Measurements from ENCODE around the gene CLCNKA.
"Not testable (repeated sequence)": the region's sequence is repeated elsewhere in the genome, so short reads cannot be mapped to it uniquely, and the experiment has no call there.

The CLCNKA gene

DNA sequence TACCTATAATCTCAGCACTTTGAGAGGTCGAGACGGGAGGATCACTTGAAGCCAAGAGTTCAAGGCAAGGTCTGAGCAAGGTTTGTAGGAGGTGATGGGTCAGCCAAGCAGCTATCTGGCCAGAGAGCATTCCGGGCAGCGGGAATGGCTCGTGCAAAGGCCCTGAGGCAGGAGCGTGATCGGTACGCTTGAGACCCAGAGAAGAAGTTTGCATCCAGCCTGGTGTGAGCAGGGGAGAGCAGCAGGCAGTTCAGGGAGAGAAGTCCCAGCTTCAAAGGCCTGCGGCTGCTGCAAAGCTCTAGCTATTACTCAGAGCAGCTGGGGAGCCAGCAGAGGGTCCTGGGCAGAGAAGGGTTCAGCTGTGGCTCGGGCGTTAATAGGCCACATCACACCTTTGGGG lies 22.9 kb upstream of the CLCNKA start:
- DNase-seq, result no peak

DNA sequence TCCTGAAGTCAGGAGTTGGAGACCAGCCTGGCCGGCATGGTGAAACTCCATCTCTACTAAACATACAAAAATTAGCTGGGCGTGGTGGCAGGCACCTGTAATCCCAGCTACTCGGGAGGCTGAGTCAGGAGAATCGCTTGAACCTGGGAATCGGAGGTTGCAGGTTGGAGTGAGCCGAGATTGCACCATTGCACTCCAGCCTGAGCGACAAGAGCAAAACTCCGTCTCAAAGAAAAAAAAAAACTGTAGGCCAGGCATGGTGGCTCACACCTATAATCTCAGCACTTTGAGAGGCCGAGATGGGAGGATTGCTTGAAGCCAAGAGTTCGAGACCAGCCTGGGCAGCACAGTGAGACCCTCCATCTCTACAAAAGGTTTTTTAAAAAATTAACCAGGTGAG lies 20.6 kb upstream of the CLCNKA start:
- not testable (repeated sequence) for DNase-seq

DNA sequence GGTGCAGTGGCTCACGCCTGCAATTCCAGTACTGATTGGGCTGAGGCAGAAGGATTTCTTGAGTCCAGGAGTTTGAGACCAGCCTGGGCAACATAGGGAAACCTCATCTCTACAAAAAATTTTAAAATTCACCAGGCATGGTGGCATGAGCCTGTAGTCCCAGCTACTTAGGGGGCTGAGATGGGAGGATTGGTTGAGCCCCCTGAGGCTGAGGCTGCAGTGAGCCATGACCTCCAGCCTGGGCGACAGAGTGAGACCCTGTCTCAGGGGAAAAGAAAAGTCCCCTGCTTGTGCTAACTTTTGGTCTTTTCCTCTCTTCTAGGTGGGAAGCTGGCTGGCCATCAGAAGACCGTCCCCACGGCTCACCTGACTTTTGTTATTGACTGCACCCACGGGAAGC lies 16.2 kb upstream of the CLCNKA start:
- DNase-seq, result no peak

DNA sequence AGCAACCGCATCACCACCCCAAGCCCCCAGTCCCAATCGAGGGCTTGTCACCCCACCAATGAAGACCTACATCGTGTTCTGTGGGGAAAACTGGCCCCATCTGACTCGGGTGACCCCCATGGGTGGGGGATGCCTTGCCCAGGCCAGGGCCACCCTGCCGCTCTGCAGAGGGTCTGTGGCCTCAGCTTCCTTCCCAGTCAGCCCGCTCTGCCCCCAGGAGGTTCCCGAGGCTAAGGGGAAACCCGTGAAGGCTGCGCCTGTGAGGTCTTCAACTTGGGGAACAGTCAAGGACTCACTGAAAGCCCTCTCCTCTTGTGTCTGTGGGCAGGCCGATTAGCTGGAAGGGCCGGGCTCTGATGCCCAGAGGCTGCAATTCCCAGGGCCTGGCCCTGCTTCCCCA lies 15.8 kb upstream of the CLCNKA start:
- no peak for DNase-seq

DNA sequence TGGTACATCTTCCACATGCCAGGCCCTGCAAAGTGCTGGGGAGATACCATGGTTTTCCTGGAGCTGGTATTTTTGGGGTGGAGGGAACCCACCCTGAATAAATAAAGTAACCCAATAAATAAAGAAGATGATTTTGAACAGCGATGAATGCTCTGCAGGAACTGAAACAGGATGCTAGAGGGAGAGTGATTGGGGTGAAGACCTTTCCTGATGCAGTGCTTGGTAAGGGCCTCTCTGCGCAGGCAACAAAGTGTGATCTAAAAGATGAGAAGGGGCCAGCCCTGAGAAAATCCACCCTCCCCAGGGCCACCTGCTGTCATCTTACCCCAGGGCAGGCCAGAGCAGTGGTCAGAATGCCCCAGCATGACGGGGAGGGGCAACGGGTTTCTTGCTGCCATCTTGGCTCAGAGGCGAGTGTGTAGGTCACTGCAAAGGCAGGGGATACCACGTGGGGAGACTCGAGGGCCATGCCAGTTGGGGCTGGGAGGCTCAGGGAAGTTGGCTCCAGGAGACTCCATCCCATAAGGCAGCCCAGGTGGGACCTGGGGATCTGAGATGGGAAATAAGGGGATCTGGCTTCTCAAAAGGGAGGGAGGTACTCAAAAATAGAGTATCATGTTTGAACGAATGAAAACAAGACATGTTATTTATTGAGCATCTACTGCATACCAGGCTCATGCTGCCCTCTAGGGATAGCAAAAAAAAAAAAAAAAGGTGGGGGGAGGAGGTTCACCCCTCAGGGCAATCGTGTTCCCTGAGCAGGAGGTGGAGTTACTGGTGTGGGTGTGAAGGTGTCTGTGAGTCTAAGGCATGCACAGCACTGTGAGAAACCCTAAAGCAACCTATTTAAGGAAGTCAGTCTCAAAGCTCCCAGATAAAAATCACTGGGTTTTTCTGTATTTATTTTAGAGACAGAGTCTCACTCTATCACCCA lies 15.0 kb upstream of the CLCNKA start:
- DNase-seq, result no peak

DNA sequence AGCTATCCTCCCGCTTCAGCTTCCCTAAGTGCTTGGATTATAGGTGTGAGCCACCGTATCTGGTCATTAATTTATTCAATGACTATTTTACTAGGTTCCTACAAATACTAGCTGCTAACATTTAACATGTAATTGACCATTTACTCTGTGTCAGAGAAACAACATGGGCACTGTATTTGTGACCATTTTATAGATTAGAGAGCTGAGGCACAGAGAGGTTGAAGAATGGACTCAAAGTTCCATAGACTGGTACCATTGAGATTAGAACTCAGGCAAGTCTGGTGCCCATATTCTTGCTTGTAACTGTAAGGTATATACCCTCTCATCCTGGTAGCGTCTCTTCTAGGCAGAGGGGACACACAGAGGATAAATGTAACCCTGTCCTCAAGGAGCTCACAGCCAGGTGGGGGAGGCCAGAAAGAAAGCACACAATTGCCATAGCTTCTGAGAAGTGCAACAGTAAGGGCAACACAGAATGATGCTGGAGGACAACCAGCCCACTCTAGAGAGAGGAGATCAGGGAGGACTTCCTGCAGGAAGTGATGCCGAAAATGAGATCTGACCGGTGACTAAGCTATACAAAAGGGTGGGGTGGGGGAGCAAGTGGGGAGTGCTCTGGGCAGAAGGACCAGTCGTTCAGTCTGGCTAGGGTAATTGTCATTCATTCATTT lies 14.0 kb upstream of the CLCNKA start:
- no peak for DNase-seq

DNA sequence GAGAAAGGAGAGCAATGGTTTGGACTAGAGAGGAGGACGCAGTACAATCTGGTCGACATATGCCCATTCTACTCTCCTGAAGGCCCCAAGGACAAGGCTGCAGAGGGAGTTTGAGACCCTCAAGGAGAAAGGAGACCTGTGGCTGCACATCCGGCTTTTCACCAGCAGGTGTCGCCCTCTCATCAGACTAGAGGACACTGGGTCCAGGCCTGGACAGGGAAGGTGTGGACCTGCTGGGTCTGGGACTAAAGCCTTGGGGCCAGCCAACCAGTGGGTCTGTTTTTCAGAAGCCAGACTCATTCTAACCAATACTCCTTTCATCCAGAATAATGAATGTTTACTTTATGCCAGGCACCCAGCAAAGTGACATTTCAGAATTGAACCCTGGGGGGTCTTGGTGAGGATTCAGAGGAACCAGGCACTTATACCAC lies 12.8 kb upstream of the CLCNKA start:
- no peak for DNase-seq

DNA sequence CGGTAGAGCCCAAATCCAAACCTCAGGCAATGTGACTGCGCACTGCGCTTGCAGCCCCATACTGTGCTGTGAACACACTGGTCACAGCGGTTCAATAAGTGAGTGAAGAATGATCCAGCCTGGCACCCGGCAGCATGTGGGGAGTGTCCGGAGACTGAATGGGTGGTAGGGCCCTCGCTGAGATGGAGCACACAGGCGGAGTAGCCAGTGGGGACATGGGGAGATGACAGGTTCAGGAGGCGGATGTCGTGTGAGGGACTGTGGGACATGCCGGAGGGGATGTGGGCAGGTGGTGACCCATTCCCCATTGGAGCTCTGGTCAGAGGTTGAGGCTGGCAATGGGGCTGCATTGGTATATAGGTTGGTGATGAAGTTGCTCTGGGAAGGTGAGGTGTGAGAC lies 12.2 kb upstream of the CLCNKA start:
- no peak for DNase-seq

DNA sequence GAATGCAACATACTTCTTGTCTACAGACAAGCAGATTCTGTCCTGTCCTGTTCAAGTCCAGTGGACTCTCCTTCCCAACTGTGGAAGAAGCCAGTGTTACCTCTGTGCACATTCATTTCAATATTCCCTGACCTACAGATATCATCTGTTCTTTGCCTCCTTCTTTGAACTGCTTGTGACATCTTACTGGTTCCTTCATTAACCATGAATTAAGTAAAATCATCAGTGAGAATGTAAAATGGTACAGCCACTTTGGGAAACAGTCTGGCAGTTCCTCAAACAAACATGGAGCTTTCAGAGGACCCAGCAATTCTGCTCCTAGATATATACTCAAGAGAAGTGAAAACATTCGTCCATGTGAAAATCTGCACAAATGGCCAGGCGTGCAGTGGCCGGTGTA lies 11.0 kb upstream of the CLCNKA start:
- DNase-seq, result no peak

DNA sequence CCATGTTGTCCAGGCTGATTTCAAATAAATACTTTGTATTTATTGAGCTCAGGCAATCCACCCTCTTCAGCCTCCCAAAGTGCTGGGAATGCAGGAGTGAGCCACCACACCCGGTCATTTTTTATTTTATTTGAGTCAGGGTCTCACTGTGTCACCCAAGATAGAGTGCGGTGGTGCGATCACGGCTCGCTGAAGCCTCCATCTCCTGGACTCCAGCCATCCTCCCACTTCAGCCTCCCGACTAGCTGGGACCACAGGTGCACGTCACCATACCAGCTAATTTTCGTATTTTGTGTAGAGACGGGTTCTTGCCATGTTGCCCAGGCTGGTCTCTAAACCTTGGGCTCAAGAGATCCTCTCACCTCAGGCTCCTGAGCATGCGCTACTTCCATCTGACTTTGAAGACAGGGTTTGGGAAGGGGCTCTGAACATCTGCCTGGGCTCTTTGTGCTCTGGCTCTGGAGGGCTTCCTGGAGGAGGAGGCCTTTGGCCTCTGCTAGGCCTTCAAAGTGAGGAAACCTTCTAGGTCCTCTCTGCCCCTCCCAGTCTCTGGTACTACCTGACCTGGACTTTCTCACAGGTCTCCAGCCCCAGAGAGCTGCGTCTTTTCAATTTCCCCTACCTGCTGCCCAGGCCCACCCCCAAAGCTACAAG lies 9.8 kb upstream of the CLCNKA start:
- DNase-seq, result no peak

DNA sequence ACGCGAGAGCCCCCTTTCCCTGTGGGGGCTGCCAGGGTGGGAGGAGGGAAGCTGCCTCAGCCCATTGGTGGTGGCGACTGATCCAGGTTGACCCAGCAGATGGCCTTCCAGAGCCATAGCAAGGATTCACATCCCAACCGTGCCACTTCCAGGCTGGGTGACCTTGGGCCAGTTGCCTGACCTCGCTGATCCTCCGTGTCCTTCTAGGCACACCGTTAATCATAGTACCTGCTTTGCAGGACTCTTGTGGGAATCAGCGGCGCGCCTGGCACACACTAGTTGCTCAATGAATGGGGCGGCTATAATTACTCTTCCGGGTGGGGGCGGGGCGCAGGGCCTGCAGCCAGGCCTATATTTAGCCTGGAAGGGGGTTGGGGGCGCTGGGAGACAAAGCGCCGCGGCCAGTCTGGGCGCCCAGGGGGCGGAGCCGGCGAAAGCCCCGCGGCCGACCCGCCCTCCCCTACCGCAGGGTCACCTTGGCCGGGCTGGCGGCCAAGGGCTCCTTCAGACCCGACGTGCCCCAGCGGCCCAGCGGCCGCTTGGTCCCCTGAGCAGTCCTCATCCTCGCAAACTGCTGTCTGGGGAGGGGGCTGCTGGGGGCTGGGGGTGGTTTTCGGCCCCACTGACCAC lies 9.1 kb upstream of the CLCNKA start:
- no peak for DNase-seq

DNA sequence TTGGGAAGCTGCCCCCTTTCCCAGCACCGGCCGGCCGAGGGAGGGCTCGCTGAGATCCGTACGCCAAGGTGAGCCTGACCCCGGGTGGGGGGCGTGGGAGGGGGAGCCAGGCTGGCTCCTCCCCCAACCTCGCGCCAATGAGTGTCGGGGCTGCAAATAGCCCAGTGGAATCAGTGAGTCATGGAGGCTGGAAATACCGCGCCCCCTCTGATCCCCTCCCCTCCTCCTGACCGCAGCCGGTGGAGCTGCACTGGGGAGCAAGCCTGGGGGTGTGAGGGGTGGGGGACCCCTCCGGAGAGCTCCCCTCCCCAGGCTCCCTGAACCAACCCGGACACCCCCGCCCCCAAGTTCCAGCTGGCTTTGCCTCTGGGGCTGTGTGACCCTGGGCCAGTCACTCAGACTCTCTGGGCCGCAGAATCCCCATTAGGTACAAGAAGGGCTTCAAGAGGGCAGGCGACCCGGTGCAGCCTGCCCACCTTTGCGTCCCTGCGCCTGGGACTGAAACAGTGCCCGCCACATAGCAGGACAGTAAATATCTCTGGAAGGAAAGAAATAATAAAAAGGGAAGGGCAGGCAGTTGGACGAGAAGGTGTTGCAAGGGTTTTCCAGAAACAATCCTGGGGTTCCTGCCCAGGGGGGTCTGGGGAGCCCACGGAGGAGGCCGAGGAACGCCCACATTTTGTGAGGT lies 8.5 kb upstream of the CLCNKA start:
- DNase-seq, result no peak

DNA sequence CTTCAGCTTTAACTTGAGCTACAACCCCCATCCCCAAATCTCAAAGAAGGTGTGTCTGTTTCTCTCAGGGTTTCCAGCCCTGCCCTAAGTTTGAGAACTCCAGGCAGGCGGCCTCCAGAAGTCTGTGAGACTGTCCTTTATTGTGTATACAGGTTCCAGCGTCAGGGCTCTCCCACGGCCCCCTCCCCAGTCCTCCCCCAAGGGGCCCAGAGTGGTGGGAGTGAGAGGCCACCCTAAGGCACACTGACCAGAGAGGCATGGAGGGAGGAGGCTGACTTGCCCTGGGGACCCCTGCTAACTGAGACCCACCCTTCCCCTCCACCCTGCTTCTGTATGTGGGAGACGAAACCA lies 8.0 kb upstream of the CLCNKA start:
- DNase-seq, result no peak

DNA sequence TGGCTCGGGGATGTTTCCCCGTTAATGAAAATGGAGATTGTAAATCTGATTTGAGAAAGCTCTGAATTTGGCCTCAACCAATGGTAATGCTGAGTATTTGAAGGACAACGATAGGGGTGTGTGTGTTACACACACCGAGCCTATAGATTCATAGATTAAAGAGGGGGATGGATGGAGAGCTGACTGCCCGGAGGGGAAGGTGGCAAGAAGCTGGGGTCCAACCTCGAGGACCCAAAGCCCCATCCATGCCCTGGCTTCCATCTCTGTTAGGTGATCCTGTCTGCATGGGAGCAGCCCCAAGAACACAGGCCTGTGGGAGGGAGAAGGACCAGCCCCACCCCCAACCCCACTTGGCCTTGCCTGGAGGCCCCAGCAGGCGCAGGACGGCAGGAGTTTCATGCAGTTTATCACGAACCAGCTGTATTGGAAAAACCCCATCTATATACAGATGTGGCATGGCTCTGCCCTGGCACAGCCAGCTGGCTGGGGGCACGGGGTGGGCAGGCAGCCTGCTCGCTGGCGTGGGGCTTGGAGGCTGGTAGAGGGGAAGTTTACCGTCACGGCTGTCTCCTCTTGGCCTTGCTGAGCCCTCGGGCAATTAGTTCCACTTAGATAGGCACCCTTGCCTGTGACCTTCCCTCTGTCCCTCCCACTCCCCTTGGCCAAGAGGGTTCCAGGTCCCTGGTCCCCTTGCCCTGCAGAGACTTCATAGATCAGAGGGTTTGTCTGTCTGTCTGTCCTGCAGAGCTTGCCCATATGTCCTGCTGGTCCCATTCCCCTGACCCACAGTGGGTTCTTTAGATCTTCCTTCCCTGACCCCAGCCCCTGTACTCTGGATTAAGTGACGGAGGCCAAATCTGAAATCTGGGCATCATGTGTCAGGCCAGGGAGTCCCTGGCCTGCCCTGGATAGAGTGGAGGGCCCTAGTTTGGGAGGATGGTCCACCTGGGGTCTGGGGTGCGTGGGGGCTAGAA lies 7.0 kb upstream of the CLCNKA start:
- no peak for DNase-seq

DNA sequence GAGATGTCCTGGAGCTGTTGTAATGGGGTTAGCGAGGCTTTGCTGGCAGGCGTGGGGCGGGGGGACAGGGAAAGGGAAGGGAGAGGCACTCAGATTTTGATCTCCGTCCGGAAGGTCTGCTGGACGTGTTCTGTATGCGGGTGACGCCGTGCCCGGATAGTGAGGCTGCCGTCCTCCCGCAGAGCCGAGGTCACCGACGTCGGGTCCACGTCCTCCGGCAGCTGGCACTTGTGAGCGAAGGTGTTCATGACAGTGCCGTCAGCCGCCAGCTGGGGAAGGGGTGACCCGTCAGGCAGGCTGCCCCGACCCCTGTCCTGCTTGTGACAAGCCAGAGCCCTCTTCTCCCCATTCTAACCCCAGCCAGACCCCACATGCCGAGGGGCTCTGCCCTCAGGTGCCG lies 6.3 kb upstream of the CLCNKA start:
- no peak for DNase-seq

DNA sequence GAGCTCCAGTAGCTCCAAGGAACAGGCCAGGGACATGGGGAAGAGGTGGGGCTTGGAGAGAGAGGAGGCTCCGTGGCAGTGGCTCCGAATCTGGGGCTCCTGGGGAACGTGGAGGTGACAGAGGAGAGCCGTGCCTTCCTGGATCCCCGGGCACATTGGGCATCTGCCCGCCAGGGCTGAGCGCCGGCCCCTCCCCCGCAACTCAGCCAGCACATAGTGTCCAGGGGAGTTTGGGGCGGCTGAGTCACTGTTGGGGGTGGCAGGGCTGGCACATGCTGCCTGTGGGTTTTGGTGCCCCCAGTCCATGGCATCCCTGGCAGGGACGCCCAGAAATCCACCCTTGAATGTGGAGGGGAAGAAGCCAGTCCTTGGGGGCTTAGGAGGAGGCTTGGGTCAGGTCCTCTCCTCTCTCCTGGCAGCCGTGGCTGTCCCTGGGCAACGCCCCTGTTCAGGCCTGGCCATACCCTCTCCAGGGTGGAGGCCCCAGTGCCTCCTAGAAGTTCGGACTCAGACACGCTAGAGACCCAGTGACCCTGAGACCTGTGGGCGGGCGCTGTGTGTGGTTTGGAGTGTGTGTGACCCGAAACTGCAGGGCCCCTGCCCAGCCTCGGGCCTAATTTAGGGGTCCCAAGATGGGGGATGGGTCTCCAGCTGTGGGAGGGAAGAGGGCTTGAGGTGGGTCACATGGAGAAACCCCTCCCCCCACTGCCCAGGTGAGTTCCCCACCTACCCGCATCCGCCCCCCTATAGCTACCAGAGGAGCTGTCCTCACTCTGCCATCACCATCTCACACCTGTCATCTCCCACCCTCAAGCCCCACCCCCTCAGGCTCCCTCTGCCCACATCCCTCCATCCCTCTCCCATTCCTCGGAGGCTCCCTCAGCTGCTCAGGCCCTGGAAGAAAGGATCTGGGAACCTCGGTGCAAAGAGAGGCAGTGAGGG lies 5.6 kb upstream of the CLCNKA start:
- DNase-seq, result no peak

DNA sequence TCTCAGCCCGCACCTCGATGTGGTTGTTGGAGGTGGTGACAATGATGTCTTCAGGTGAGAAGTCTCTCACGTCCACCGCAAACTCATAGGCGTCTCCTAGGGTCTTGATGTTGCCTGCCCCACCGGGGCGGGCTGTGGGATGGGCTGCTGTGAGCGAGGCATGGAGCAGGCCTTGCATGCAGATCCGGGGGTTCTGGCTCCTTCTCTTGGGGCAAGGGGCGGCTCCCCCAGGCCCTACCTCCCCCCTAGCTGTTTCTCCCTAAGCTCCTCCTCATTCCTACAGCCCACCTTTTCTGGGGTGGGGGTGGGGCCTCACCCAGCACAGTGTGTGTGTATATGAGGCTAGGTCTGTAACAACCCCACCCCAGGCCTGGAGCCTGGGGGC lies 4.8 kb upstream of the CLCNKA start:
- no peak for DNase-seq

DNA sequence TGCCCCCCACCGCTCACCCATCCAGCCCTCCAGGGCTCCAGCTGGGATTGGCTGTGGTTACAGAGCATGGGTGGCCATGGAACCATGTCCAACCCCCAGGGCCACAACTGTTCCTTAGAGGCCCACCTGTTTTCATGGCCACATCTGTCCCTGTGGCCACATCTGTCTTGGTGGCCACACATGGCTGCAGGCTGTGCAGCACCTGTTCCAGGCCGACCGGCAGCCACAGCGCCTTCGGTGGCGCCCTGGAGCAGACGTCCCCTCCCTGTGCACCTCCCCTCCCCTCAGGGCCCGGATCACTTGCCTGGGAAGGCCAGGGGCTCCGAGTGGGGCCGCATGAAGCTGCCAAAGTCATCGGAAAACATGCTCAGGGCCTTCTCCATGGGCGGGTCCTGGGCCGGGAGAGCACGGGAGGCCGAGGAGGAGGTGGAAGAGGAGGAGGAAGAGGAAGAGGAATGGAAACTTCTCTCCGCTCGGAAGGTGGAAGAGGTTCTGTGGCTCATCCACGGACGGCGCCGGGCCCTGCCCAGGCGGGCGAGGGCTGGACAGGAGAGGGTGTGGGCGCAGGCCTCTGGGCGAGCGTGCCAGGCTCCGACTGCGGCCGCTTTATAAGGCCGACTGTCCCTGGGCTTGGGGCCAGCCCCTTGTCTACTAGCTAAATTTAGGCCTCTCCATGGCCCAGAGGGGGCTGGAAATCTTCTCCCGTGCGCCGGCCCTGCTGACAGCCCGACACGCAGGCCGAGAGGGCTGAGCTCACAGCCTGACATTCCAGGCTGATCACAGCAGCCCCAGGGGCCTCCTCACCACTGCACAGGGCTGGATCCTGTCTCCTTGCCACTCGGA lies 4.2 kb upstream of the CLCNKA start, which contains the start of gene HSPB7:
HSPB7 (minus strand) TSS at position 583 of the 843 bp plus-strand sequence; CDS start at position 503, 80 bp downstream.
- DNase-seq, result no peak

DNA sequence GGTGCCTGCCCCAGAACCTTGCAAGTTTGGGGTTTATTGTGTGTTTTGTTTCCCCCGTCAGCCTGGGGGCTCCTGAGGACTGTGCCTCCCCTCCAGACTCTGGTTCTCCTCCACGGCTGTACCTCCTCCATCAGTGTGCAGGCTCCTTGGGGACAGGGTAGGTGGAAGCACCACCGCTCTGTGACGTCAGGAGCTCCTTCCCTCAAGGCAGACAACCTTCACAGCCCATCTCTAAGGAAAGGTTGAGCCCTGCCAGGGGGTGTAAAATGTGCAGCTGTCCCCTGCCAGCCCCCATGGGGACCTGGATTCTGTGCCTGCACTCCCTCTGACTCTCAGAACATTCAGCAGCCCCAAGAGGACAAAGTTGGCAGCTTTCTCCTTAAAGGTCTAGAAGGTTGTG lies 3.5 kb upstream of the CLCNKA start:
- no peak for DNase-seq
